Glutamatergic neuron (in vitro differentiated cells): ENCODE measurements around the gene BCL10. TPM values are rescaled to one million over a fixed set of nuclear protein-coding genes. Genes with fewer than 3 reads are reported as not detected.

Source experiments
- DNase-seq: peaks from one replicate; pipeline ENCODE4 v3.0.0; 2022
- H3K27ac Mint-ChIP-seq: one replicate; pipeline ENCODE4 v1.8.0; 2020; ENCODE audit warnings: mild to moderate bottlenecking, mixed read lengths, inconsistent platforms; ENCODE audit not compliant: unreplicated experiment
- H3K27me3 Mint-ChIP-seq: one replicate; pipeline ENCODE4 v1.8.0; 2020; ENCODE audit warnings: mild to moderate bottlenecking, moderate library complexity, mixed read lengths, inconsistent platforms; ENCODE audit not compliant: unreplicated experiment
- H3K36me3 Mint-ChIP-seq: one replicate; pipeline ENCODE4 v1.8.0; 2020; ENCODE audit warnings: mild to moderate bottlenecking, mixed read lengths, inconsistent platforms; ENCODE audit not compliant: unreplicated experiment
- H3K4me1 Mint-ChIP-seq: one replicate; pipeline ENCODE4 v1.8.0; 2020; ENCODE audit warnings: mild to moderate bottlenecking, low read depth, mixed read lengths, inconsistent platforms; ENCODE audit not compliant: unreplicated experiment
- H3K4me3 Mint-ChIP-seq: one replicate; pipeline ENCODE4 v1.8.0; 2020; ENCODE audit warnings: mild to moderate bottlenecking, mixed read lengths, inconsistent platforms; ENCODE audit not compliant: unreplicated experiment
- H3K9me3 Mint-ChIP-seq: one replicate; pipeline ENCODE4 v1.8.0; 2020; ENCODE audit warnings: mild to moderate bottlenecking, moderate library complexity, mixed read lengths, inconsistent platforms; ENCODE audit not compliant: unreplicated experiment
- total RNA-seq: library from RNA; stranded (reverse); fragmentation: NEBNext Ultra II Directional; extraction: Animal tissue kit (Norgen Biotek cat#: 25700); gene quantifications from one replicate; pipeline ENCODE4 v1.2.1, GENCODE V29; 2021; ENCODE audit not compliant: unreplicated experiment
- TF ChIP-seq, protein P1 (sequence below): fragments of 200-600 bp; sonication (generic); IDR thresholded peaks from one replicate; pipeline ENCODE4 v1.5.0; 2021; ENCODE audit not compliant: partially characterized antibody, unreplicated experiment

Gene BCL10
- total RNA-seq, 1 donor from 2014 or later = 21.9 TPM

- Mint-ChIP-seq H3K27me3 (no peaks in the 10 kb centered on the region), H3K27ac (no peak overlapping the region), H3K9me3 (no peaks in the 10 kb centered on the region), H3K4me3 (no peak overlapping the region), H3K36me3 (no peaks in the 10 kb centered on the region), H3K4me1 (peaks cover 3% of the 10 kb centered on the region)
- DNase-seq = no peak
- TF ChIP-seq, protein P1, sequence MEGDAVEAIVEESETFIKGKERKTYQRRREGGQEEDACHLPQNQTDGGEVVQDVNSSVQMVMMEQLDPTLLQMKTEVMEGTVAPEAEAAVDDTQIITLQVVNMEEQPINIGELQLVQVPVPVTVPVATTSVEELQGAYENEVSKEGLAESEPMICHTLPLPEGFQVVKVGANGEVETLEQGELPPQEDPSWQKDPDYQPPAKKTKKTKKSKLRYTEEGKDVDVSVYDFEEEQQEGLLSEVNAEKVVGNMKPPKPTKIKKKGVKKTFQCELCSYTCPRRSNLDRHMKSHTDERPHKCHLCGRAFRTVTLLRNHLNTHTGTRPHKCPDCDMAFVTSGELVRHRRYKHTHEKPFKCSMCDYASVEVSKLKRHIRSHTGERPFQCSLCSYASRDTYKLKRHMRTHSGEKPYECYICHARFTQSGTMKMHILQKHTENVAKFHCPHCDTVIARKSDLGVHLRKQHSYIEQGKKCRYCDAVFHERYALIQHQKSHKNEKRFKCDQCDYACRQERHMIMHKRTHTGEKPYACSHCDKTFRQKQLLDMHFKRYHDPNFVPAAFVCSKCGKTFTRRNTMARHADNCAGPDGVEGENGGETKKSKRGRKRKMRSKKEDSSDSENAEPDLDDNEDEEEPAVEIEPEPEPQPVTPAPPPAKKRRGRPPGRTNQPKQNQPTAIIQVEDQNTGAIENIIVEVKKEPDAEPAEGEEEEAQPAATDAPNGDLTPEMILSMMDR = no peak
Measured at GRCh38 chr1:85295654-85296053, 19.2 kb upstream of the BCL10 start.

DNA sequence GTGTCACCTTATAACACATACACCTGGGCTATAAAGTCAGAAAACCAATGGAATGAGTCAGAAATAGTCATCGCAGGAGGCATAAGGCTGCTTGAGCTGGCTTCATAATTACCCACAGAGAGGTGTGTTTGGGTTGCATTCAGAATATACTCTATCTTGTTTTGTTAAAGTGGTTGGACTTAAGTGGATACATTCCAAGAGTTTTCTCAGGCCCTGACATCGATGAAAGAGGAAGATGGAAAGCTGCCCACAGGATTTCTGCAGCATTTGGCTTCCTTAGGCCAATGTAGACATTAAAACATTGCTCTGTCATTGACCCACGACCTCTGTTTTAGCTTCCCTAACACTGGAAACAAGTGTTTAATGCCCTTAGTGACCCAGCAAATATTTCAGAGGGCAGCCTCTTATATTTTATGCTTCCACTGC lies 18.6 kb upstream of the BCL10 start:
- Mint-ChIP-seq H3K27ac (no peak overlapping the region), H3K4me3 (no peak overlapping the region), H3K36me3 (no peaks in the 10 kb centered on the region), H3K9me3 (no peaks in the 10 kb centered on the region), H3K27me3 (no peaks in the 10 kb centered on the region), H3K4me1 (peaks cover 3% of the 10 kb centered on the region)
- TF ChIP-seq, protein P1 = no peak
- no peak for DNase-seq

DNA sequence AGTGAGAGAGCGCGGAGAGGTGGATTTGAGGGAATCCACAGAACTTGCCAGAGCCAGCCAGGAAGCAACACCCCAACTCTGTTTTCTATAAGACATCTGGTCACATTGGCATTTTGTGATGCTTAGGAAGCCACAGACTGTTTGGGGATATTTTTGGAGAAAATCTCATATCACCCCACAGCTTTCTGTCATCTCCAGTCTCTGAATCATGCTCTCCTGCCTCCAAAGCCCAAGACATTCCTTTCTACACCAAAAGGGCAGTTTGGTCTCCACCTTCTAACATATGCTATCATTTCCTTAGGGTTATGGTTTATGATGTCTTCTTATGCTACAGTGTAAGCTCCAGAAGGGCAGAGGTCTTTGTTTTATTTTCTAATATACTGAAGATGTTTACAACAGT lies 14.4 kb upstream of the BCL10 start:
- Mint-ChIP-seq H3K4me1 (no peaks in the 10 kb centered on the region), H3K4me3 (no peak overlapping the region), H3K27me3 (peaks cover 2% of the 10 kb centered on the region), H3K36me3 (no peaks in the 10 kb centered on the region), H3K9me3 (no peaks in the 10 kb centered on the region), H3K27ac (no peak overlapping the region)
- TF ChIP-seq, protein P1 = no peak
- no peak for DNase-seq

DNA sequence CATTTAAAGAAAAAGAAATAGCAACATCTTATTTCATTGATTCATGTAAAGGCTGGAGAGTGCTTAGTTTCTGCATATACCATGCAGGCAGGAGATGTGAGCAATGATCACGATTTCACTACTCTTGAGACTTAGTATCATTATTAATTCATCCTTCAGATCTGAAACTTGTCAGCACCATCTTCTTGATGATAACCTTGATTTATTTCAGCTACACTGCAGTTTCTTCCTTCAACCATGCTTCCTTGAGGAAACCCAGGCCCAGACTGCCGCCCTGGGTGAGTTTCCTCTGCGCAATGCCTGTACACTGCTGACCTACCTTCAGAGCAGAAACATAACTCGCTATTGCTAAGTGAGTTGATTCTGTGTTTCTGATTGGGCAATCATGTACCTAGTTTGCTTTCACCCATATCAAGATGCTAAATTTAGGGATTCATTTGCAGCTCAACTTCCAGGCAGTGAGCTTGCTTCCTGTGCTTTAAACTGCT lies 13.5 kb upstream of the BCL10 start:
- Mint-ChIP-seq H3K4me3 (no peak overlapping the region), H3K27me3 (peaks cover 2% of the 10 kb centered on the region), H3K36me3 (no peaks in the 10 kb centered on the region), H3K27ac (no peak overlapping the region), H3K9me3 (no peaks in the 10 kb centered on the region), H3K4me1 (no peaks in the 10 kb centered on the region)
- TF ChIP-seq, protein P1 = no peak
- no peak for DNase-seq

DNA sequence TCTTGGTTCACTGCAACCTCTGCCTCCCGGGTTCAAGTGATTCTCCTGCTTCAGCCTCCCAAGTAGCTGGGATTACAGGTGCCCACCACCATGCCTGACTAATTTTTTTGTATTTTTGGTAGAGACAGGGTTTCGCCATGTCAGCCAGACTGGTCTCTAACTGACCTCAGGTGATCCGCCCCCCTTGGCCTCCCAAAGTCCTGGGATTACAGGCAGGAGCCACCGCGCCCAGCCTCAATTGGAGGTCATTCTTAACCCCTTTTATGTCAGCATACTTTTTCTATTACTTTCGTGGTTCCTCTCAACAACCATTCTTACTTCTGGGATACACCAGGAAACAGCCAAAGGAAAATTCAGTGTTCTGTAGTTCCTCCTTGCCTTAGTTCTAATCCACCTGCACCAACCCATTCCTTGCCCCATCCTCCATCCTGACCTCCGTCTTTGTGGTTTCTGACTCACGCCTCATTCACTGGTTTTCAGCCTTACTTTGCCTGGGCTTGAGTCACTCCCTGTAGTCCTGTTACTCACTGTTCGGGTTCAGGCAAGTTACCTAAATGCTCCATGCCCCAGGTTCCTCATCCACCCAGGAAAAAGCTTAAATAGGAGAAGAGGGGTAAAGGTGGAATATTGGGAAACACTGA lies 12.9 kb upstream of the BCL10 start:
- TF ChIP-seq, protein P1 = no peak
- no peaks in the 10 kb centered on the region for H3K4me1 Mint-ChIP-seq
- DNase-seq = no peak
- H3K9me3 Mint-ChIP-seq = peaks cover 2% of the 10 kb centered on the region
- H3K27me3 Mint-ChIP-seq = peaks cover 2% of the 10 kb centered on the region
- no peak overlapping the region for H3K27ac Mint-ChIP-seq
- no peaks in the 10 kb centered on the region for H3K36me3 Mint-ChIP-seq
- H3K4me3 Mint-ChIP-seq = no peak overlapping the region
